Ishikawa (cell line): ENCODE measurements around the gene KCNN2.

Experiments
- CEBPB ChIP-seq: IDR thresholded peaks from 2 replicates; pipeline ENCODE4 v1.6.1; 2012
- EP300 ChIP-seq: IDR thresholded peaks from 2 replicates; pipeline ENCODE4 v1.6.1; 2012; ENCODE audit warnings: borderline replicate concordance
- FOXM1 ChIP-seq: IDR thresholded peaks from 2 replicates; pipeline ENCODE4 v1.6.1; 2012; ENCODE audit warnings: low read depth, borderline replicate concordance
- NFIC ChIP-seq: IDR thresholded peaks from 2 replicates; pipeline ENCODE4 v1.6.1; 2012
- TAF1 ChIP-seq: IDR thresholded peaks from 2 replicates; pipeline ENCODE4 v1.6.1; 2012; ENCODE audit warnings: low read depth, mild to moderate bottlenecking
- TCF12 ChIP-seq: IDR thresholded peaks from 2 replicates; pipeline ENCODE4 v1.6.1; 2012; ENCODE audit warnings: low read depth
- YY1 ChIP-seq: IDR thresholded peaks from 2 replicates; pipeline ENCODE4 v1.6.1; 2012; ENCODE audit warnings: low read depth
- TF ChIP-seq, protein P1 (sequence below): IDR thresholded peaks from 2 replicates; pipeline ENCODE4 v1.6.1; 2012; ENCODE audit warnings: low read depth, mild to moderate bottlenecking

DNA sequence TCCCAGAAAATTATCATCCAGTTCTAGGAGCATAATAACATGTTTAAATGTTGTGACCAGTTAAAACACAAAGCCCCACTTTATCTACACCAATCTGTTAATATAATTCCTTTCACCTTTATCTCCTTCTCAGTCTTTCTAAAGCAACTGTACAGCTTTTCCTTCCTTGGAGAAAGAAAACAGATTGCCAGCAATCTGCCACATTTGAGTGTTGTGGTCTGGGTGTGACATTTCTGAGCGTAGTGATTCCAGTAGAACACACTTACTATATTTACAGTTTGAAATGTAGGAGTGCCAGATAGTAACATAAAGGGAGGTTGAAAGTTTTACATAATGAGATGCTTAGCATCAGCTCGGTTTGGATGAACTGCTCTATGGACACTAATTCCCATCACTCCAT lies 76.1 kb downstream of the KCNN2 start:
- no peak for TF ChIP-seq CEBPB
- no peak for TF ChIP-seq NFIC
- no peak for TF ChIP-seq YY1
- TF ChIP-seq, protein P1, sequence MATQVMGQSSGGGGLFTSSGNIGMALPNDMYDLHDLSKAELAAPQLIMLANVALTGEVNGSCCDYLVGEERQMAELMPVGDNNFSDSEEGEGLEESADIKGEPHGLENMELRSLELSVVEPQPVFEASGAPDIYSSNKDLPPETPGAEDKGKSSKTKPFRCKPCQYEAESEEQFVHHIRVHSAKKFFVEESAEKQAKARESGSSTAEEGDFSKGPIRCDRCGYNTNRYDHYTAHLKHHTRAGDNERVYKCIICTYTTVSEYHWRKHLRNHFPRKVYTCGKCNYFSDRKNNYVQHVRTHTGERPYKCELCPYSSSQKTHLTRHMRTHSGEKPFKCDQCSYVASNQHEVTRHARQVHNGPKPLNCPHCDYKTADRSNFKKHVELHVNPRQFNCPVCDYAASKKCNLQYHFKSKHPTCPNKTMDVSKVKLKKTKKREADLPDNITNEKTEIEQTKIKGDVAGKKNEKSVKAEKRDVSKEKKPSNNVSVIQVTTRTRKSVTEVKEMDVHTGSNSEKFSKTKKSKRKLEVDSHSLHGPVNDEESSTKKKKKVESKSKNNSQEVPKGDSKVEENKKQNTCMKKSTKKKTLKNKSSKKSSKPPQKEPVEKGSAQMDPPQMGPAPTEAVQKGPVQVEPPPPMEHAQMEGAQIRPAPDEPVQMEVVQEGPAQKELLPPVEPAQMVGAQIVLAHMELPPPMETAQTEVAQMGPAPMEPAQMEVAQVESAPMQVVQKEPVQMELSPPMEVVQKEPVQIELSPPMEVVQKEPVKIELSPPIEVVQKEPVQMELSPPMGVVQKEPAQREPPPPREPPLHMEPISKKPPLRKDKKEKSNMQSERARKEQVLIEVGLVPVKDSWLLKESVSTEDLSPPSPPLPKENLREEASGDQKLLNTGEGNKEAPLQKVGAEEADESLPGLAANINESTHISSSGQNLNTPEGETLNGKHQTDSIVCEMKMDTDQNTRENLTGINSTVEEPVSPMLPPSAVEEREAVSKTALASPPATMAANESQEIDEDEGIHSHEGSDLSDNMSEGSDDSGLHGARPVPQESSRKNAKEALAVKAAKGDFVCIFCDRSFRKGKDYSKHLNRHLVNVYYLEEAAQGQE: no peak
- TF ChIP-seq EP300: no peak
- TF ChIP-seq TCF12: no peak
- no peak for TF ChIP-seq FOXM1
- TF ChIP-seq TAF1: no peak
